Panc1 (cell line): ENCODE data around the gene SLC5A9. TPM values are rescaled to one million over a fixed set of nuclear protein-coding genes. Genes with fewer than 3 reads are reported as not detected.

ENCODE experiments used
- ATAC-seq: fragments of 200-7000 bp; cut with Tn5 transposase; 2 replicates; pipeline ENCODE4 v1.9.1; 2020; ENCODE audit warnings: mild to moderate bottlenecking, moderate library complexity
- BruUV-seq: library from RNA; stranded (reverse); fragments of 400-500 nt; replicated peaks from 2 replicates; lab custom pipeline; 2021; lab: Mats Ljungman, UMichigan
- CTCF ChIA-PET: fragments of 300-600 bp; sonication (Branson Sonifier 250); formaldehyde crosslinking; loops from one replicate; lab custom pipeline; 2022; ENCODE audit warnings: antibody characterized with exemption; lab: Charles Lee
- POLR2A ChIA-PET: fragments of 300-600 bp; sonication (Branson Sonifier 250); formaldehyde crosslinking; loops from one replicate; lab custom pipeline; 2022; ENCODE audit warnings: antibody characterized with exemption; lab: Charles Lee
- DNase-seq: peaks from one replicate; pipeline ENCODE4 v3.0.0-alpha.2; 2010; ENCODE audit warnings: low read depth, low spot score
- H3K27ac ChIP-seq: 2 replicates; pipeline ENCODE4 v1.5.1; 2011; ENCODE audit warnings: mild to moderate bottlenecking, low read length, inconsistent platforms
- H3K27me3 ChIP-seq: fragments of 200-500 bp; sonication (Bioruptor generic); 2 replicates; pipeline ENCODE4 v1.6.0; 2014; ENCODE audit warnings: low read length, inconsistent platforms; ENCODE audit not compliant: control insufficient read depth, insufficient read depth
- H3K36me3 ChIP-seq: fragments of 200-500 bp; sonication (Bioruptor generic); 2 replicates; pipeline ENCODE4 v1.5.1; 2014; ENCODE audit warnings: inconsistent platforms, mild to moderate bottlenecking, low read length, moderate library complexity; ENCODE audit not compliant: control insufficient read depth, insufficient read depth
- H3K4me1 ChIP-seq: 2 replicates; pipeline ENCODE4 v1.5.1; 2011; ENCODE audit warnings: inconsistent platforms, mild to moderate bottlenecking, low read length, moderate library complexity; ENCODE audit not compliant: control insufficient read depth, insufficient read depth
- H3K4me3 ChIP-seq, 2 experiments: 2 replicates each; pipeline ENCODE4 v1.5.1; 2011 to 2012; ENCODE audit warnings: low read depth in 2 of 2, low read length in 2 of 2, mild to moderate bottlenecking in 2 of 2, inconsistent platforms in 1 of 2, moderate library complexity in 1 of 2
- H3K9me3 ChIP-seq: fragments of 200-500 bp; sonication (Bioruptor generic); 2 replicates; pipeline ENCODE4 v1.5.1; 2014; ENCODE audit warnings: low read depth, mild to moderate bottlenecking, inconsistent platforms, low read length, moderate library complexity; ENCODE audit not compliant: control insufficient read depth, insufficient read depth
- POLR2AphosphoS5 ChIP-seq: IDR thresholded peaks from 2 replicates; pipeline ENCODE4 v1.6.1; 2012; ENCODE audit warnings: mild to moderate bottlenecking, low read depth, low read length, moderate library complexity
- REST ChIP-seq, 2 experiments: IDR thresholded peaks; 2 replicates each; pipeline ENCODE4 v1.6.1; 2011 to 2012; ENCODE audit warnings: low read depth in 2 of 2, control low read depth in 1 of 2, low read length in 1 of 2, mild to moderate bottlenecking in 1 of 2, moderate library complexity in 1 of 2; ENCODE audit not compliant: insufficient read depth in 1 of 2
- SIN3A ChIP-seq: IDR thresholded peaks from 2 replicates; pipeline ENCODE4 v1.6.1; 2012; ENCODE audit warnings: low read depth, mild to moderate bottlenecking, low read length, moderate library complexity, borderline replicate concordance; ENCODE audit not compliant: insufficient read depth
- TCF7L2 ChIP-seq: IDR thresholded peaks from 2 replicates; pipeline ENCODE4 v1.6.1; 2011; ENCODE audit warnings: mild to moderate bottlenecking, low read depth, low read length, inconsistent platforms
- in situ Hi-C: cut with HindIII; loops from 2 replicates; pipeline ENCODE4 v1.10.0; 2016; ENCODE audit warnings: low sequenced_read_pairs, low pct_unique_long_range_greater_than_20kb
- intact Hi-C: fragments of 100-400 bp; cut with micrococcal nuclease; formaldehyde crosslinking; loops from one replicate; pipeline ENCODE4 v1.10.0; 2022; ENCODE audit not compliant: unreplicated experiment
- total RNA-seq: library from RNA; stranded (reverse); gene quantifications from one replicate; pipeline ENCODE4 v1.2.1, GENCODE V29; 2021; ENCODE audit not compliant: unreplicated experiment
- TF ChIP-seq, protein P1 (sequence below): fragments of 450-650 bp; IDR thresholded peaks from 2 replicates; pipeline ENCODE4 v1.5.1; 2017; ENCODE audit warnings: mild to moderate bottlenecking

Gene SLC5A9
- total RNA-seq, 1 experiment from 2014 or later = not detected

DNA sequence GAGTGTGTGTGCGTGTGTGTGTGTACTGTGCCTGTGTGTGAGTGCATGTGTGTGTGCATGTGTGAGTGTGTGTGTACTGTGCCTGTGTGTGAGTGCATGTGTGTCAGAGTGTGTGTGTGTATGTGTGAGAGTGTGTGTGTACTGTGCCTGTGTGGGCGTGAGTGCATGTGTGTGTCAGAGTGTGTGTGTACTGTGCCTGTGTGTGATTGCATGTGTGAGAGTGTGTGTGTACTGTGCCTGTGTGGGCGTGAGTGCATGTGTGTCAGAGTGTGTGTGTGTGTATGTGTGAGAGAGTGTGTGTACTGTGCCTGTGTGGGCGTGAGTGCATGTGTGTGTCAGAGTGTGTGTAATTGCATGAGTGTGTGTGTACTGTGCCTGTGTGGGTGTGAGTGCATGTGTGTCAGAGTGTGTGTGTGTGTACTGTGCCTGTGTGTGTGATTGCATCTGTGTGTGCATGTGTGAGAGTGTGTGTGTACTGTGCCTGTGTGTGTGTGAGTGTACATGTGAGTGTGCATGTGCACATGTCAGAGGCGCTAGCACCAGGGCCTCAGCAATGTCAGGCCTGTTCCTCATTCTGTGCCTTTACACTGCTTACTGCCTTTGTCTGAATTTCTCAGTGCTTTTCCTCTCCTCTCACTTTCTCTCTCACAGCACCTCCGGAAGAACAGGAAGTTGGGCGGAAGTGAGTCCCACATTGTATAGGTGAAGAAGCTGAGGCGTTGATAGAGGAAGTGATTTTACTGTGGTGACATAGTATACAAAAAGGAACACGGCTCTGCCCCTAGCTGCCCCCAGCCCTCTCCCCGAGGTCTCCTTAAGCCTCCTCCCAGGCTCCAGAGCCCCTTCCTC is 4.9 kb downstream of the SLC5A9 start:
- intact Hi-C loops (no loop called here), in situ Hi-C loops (no loop called here)
- no peak overlapping the region for H3K4me3 ChIP-seq
- no peak for DNase-seq
- no peak overlapping the region for H3K27ac ChIP-seq
- no peaks in the 10 kb centered on the region for H3K27me3 ChIP-seq
- ATAC-seq = no peak
- H3K4me1 ChIP-seq = no peaks in the 10 kb centered on the region; the same call in 1 of the 2 replicates
- H3K9me3 ChIP-seq = no peaks in the 10 kb centered on the region
- ChIA-PET POLR2A (no interaction called here), CTCF (no interaction called here)
- no peaks in the 10 kb centered on the region for H3K36me3 ChIP-seq
- BruUV-seq = no TSS peak
- TF ChIP-seq TCF7L2 = no peak
- TF ChIP-seq SIN3A = no peak
- TF ChIP-seq, protein P1, sequence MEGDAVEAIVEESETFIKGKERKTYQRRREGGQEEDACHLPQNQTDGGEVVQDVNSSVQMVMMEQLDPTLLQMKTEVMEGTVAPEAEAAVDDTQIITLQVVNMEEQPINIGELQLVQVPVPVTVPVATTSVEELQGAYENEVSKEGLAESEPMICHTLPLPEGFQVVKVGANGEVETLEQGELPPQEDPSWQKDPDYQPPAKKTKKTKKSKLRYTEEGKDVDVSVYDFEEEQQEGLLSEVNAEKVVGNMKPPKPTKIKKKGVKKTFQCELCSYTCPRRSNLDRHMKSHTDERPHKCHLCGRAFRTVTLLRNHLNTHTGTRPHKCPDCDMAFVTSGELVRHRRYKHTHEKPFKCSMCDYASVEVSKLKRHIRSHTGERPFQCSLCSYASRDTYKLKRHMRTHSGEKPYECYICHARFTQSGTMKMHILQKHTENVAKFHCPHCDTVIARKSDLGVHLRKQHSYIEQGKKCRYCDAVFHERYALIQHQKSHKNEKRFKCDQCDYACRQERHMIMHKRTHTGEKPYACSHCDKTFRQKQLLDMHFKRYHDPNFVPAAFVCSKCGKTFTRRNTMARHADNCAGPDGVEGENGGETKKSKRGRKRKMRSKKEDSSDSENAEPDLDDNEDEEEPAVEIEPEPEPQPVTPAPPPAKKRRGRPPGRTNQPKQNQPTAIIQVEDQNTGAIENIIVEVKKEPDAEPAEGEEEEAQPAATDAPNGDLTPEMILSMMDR = no peak
- no peak for TF ChIP-seq POLR2AphosphoS5
- no peak for TF ChIP-seq REST (IDR thresholded peaks at IDR 0.05; ENCODE audit: insufficient read depth in 1 of 2, low read depth in 2 of 2, low read length in 1 of 2)

GRCh38 chr1:48228156-48228555 is 5.6 kb downstream of the SLC5A9 start:
- POLR2A ChIA-PET = no interaction called here
- Histone ChIP-seq H3K27ac (no peak overlapping the region), H3K4me3 (no peak overlapping the region), H3K27me3 (no peaks in the 10 kb centered on the region), H3K9me3 (no peaks in the 10 kb centered on the region), H3K4me1 (no peaks in the 10 kb centered on the region; the same call in 1 of the 2 replicates), H3K36me3 (no peaks in the 10 kb centered on the region)
- ATAC-seq (no peak), DNase-seq (no peak)
- in situ Hi-C loops = no loop called here
- intact Hi-C loops = no loop called here
- TF ChIP-seq, protein P1 = no peak
- TF ChIP-seq TCF7L2 = no peak
- no peak for TF ChIP-seq POLR2AphosphoS5
- TF ChIP-seq REST (IDR thresholded peaks at IDR 0.05; ENCODE audit: insufficient read depth in 1 of 2, low read depth in 2 of 2, low read length in 1 of 2) = no peak
- no peak for TF ChIP-seq SIN3A
- BruUV-seq = no TSS peak
- CTCF ChIA-PET = no interaction called here
